ENCODE data around the gene SLC8A3. TPM values are rescaled to one million over a fixed set of nuclear protein-coding genes. Genes with fewer than 3 reads are reported as not detected.

Gene SLC8A3
- total and polyA plus RNA-seq, 2 donors (not counting 3 experiments of a cell fraction or from before 2014, with no cell fraction given), result not detected

- no TSS peak for BruUV-seq (replicated peaks)
- Histone ChIP-seq H3K4me1 (ENCODE audit: control insufficient read depth, extremely low read depth, insufficient read depth, low read length) (no peaks in the 10 kb centered on the region), H3K9ac (replicated peaks; ENCODE audit: extremely low read depth, insufficient read depth, low read length) (no peak overlapping the region), H2AFZ (ENCODE audit: low read depth, low read length) (no peak overlapping the region), H4K20me1 (replicated peaks; ENCODE audit: control insufficient read depth, extremely low read depth, insufficient read depth, low read length) (no peaks in the 10 kb centered on the region), H3K79me2 (ENCODE audit: control insufficient read depth, insufficient read depth, low read length) (no peaks in the 10 kb centered on the region), H3K27me3 (ENCODE audit: control insufficient read depth in 2 of 2, insufficient read depth in 2 of 2, low read length in 2 of 2) (no peaks in the 10 kb centered on the region), H3K9me3 (replicated peaks; ENCODE audit: control insufficient read depth, insufficient read depth, low read length) (no peaks in the 10 kb centered on the region), H3K9me1 (replicated peaks; ENCODE audit: control insufficient read depth, extremely low read depth, insufficient read depth, low read length) (no peaks in the 10 kb centered on the region), H3K4me2 (ENCODE audit: insufficient read depth, low read length) (no peak overlapping the region), H3K4me3 (replicated peaks in 1 of 3; ENCODE audit: insufficient read depth in 1 of 3, low read depth in 1 of 3, low read length in 3 of 3) (no peak overlapping the region), H3K27ac (ENCODE audit: insufficient read depth, low read depth, low read length) (no peak overlapping the region), H3K36me3 (ENCODE audit: control insufficient read depth in 2 of 2, extremely low read depth in 1 of 2, insufficient read depth in 2 of 2, low read length in 2 of 2) (no peaks in the 10 kb centered on the region)
- ChIA-PET CTCF (no interaction called here), POLR2A (no interaction called here)
- intact Hi-C loops (cut with micrococcal nuclease) (no loop called here), dilution Hi-C loops (cut with MboI; ENCODE audit: extremely low pct_ligation_motif_present, low sequenced_read_pairs) (no loop called here)
- no peak for DNase-seq (ENCODE audit: low read depth, low spot score)
- no peak for TF ChIP-seq POLR2A (IDR thresholded peaks at IDR 0.05; ENCODE audit: low read depth, low read length)
- TF ChIP-seq EZH2 (IDR thresholded peaks at IDR 0.05; ENCODE audit: borderline replicate concordance, low read depth, low read length, severe bottlenecking), result no peak
- TF ChIP-seq MAX (IDR thresholded peaks at IDR 0.05; ENCODE audit: insufficient read depth, insufficient read length), result no peak
- TF ChIP-seq JUN (IDR thresholded peaks at IDR 0.05; ENCODE audit: borderline replicate concordance, insufficient read depth, insufficient read length, low read depth), result no peak
- no peak for TF ChIP-seq POLR2AphosphoS5 (IDR thresholded peaks at IDR 0.05; ENCODE audit: insufficient read depth, low read depth, low read length)
- no peak for TF ChIP-seq MYC (IDR thresholded peaks at IDR 0.05; ENCODE audit: low read depth, low read length)
- TF ChIP-seq FOS (IDR thresholded peaks at IDR 0.05; ENCODE audit: borderline replicate concordance, insufficient read depth, low read length), result no peak
- no peak for TF ChIP-seq GATA2 (IDR thresholded peaks at IDR 0.05; ENCODE audit: insufficient read depth, insufficient read length, low read depth, low read length)
- no peak for TF ChIP-seq CTCF (IDR thresholded peaks at IDR 0.05; ENCODE audit: extremely low read depth in 1 of 2, insufficient read depth in 1 of 2, low read depth in 1 of 2, low read length in 2 of 2)
- FAIRE-seq, result no peak
Observed at GRCh38 chr14:70208380-70208779, 19.6 kb upstream of the SLC8A3 start.

All from endothelial cell of umbilical vein (primary cell).